ENCODE measurements around the gene PHLDA2.

PHLDA2 gene

DNA sequence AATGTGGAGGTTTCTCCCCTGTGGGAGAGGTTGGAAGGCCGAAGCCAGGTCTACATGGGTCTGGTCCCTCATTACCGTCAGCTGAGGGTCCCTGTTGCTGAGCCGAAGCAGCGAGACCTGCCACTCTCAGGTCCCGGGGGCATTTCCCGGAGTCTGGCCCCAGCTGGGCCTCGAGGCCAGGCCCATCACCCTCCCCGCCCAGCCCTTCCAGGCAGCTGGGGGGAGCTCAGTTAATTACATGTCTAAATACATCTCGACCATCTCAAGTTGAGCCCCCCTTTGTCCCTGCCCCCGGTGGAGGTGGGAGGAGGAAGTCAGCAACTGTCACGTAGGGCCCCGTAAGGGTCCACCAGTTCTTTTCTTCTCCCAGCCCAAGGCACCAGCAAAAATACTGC lies 47.2 kb downstream of the PHLDA2 start:
- no peak for DNase-seq (ENCODE audit: low spot score)

DNA sequence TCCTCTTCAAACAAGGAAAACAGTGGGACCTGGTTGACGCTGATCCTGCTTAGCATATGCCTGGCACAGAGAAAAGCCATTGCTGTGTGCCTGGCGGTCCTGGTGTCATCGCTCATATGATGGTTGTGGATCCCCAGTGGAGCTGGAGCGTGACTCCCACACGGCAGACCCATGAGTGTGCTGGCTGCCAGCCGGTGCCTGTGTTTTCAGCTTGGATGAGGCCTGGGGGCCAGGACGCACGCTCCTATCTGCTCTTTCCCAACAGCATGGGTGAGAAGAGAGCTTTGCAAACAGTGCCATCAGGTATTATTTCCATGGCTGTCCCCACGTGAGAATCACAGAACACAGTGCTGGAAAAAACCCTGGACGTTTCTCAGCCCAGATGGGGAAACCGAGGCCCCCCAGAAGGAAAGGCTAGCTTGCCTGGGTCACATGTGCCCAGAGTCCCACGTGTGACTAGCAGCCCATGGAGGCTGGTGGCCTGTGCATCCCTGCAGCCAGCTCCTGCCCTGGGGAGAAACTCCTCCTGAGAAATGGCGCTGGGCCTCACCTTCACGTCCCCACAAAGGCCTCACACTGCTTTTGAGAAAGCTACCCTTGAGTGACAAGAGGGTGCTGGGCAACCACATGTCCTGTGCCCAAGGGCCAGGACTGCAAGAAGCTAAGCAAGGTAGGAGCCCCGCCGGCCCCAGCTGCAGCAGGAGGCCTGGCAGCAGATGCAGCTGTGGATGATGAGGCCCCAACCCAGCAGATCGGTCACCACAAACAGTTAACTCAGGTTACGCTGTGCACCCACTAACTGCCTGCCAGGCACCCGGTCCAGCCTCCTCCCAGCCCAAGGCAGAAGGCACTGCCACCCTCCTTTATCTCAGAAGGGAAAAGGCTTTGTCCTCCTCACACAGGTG lies 47.9 kb downstream of the PHLDA2 start:
- no peak for DNase-seq (ENCODE audit: low spot score)

DNA sequence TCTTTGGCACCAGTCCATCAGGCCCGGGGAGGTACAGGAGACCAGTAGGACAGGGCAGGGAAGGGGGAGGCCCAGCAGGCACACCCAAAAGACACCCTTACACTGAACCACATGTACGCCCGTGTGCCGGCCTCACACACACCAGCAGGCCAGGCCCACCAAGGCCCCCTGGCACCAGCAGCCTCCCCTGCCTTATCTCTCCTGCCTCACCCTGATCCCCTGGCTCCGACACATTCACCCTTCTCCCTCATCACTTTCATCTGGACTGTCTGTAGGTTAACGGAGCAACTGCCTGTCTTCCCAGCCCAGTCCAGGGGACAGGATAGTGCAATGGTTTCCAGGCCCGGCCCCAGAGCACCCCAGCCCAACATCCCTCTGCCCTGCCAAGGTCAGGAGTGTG lies 48.6 kb downstream of the PHLDA2 start:
- DNase-seq (ENCODE audit: low spot score), result no peak

DNA sequence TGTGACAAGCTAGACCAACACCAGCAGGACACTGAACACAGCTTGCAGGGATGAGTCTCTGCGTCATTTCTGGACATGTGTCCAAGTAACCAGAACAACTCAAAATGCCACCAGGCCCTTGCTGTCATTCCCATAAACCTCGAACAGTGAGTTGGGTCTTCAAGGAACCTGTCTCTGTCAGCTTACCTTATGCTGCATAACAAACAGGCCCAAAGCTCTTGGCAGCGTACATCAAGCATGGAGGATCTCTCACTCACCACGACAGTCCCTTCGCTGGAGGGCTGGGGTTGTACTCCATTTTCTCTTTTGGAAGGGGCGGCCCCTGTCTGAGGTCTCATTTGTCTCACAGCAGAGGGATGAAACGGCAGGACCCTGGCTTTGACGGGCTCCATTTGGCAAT lies 50.4 kb downstream of the PHLDA2 start:
- DNase-seq (ENCODE audit: low spot score), result no peak

All from ecto neural progenitor cell (in vitro differentiated cells).